NT2/D1 (cell line): ENCODE measurements around the gene GNB5.

ENCODE experiments used
- SUZ12 ChIP-seq: IDR thresholded peaks from 2 replicates; pipeline ENCODE4 v1.6.1; 2011; ENCODE audit not compliant: insufficient read length, insufficient read depth; ENCODE audit errors: extremely low read depth
- YY1 ChIP-seq: IDR thresholded peaks from 2 replicates; pipeline ENCODE4 v1.6.1; 2011; ENCODE audit not compliant: insufficient read length, insufficient read depth
- ZNF274 ChIP-seq: IDR thresholded peaks from 2 replicates; pipeline ENCODE4 v1.6.1; 2011; ENCODE audit warnings: mild to moderate bottlenecking, low read depth, low read length

- TF ChIP-seq ZNF274 (no peak), YY1 (no peak), SUZ12 (no peak)
Measured at GRCh38 chr15:52085299-52085698, 105.9 kb downstream of the GNB5 start.
